ENCODE data around the gene CHMP1A. TPM values are rescaled to one million over a fixed set of nuclear protein-coding genes. Genes with fewer than 3 reads are reported as not detected.

CHMP1A gene
- polyA plus RNA-seq, 1 donor (not counting 4 experiments of a cell fraction or from before 2014, with no cell fraction given), result 64.1 TPM

GRCh38 chr16:89613231-89613953, 44.1 kb downstream of the CHMP1A start, which contains the start of gene DPEP1:
Gene DPEP1 (plus strand): TSS chr16:89613642. CDS start chr16:89630411, 16,769 bp downstream.
- H3K4me2 ChIP-seq (ENCODE audit: control insufficient read depth, extremely low read depth, insufficient read depth, low read depth, low read length), result no peak within 1 kb of the TSS
- no peak for FAIRE-seq
- dilution Hi-C loops (cut with MboI; ENCODE audit: extremely low pct_ligation_motif_present, low sequenced_read_pairs), result no loop called here
- H4K20me1 ChIP-seq (ENCODE audit: control insufficient read depth, extremely low read depth, insufficient read depth, low read length), result no peaks in the 10 kb centered on the region
- no peaks in the 10 kb centered on the region for H3K79me2 ChIP-seq (ENCODE audit: control insufficient read depth, insufficient read depth, low read length)
- H3K4me3 ChIP-seq (ENCODE audit: control insufficient read depth in 2 of 3, extremely low read depth in 1 of 3, insufficient read depth in 2 of 3, low read depth in 1 of 3, low read length in 3 of 3), result no peak within 1 kb of the TSS
- no peak within 1 kb of the TSS for H3K27ac ChIP-seq (ENCODE audit: control insufficient read depth, insufficient read depth, low read length)
- no peaks in the 10 kb centered on the region for H3K9me1 ChIP-seq (ENCODE audit: control insufficient read depth, extremely low read depth, insufficient read depth, low read length)
- H3K4me1 ChIP-seq (ENCODE audit: control insufficient read depth, extremely low read depth, insufficient read depth, low read length), result peaks cover 6% of the 10 kb centered on the region
- no peaks in the 10 kb centered on the region for H3K9me3 ChIP-seq (ENCODE audit: control insufficient read depth, low read depth, low read length)
- no peaks in the 10 kb centered on the region for H3K36me3 ChIP-seq (ENCODE audit: control insufficient read depth in 2 of 2, extremely low read depth in 1 of 2, insufficient read depth in 2 of 2, low read length in 2 of 2)
- TF ChIP-seq CTCF (optimal IDR thresholded peaks at IDR 0.05 in 1 of 3, IDR thresholded peaks at IDR 0.05 in 1 of 3, conservative IDR thresholded peaks at IDR 0.05 in 1 of 3; ENCODE audit: extremely low read depth in 1 of 3, insufficient read depth in 2 of 3, low read length in 3 of 3) (no peak), EZH2 (IDR thresholded peaks at IDR 0.05; ENCODE audit: low read length) (no peak)
- DNase-seq (ENCODE audit: low read depth, low spot score), result no peak
- H3K27me3 ChIP-seq (ENCODE audit: control insufficient read depth, extremely low read depth, insufficient read depth, low read length), result peaks cover 5% of the 10 kb centered on the region
- H3K9ac ChIP-seq (ENCODE audit: control insufficient read depth, extremely low read depth, insufficient read depth, low read length), result no peak within 1 kb of the TSS
- H2AFZ ChIP-seq (ENCODE audit: control insufficient read depth, low read length), result no peak within 1 kb of the TSS

GRCh38 chr16:89612415-89613166, 44.9 kb downstream of the CHMP1A start:
- Histone ChIP-seq H3K9me3 (ENCODE audit: control insufficient read depth, low read depth, low read length) (no peaks in the 10 kb centered on the region), H3K79me2 (ENCODE audit: control insufficient read depth, insufficient read depth, low read length) (no peaks in the 10 kb centered on the region), H3K4me3 (ENCODE audit: control insufficient read depth in 2 of 3, extremely low read depth in 1 of 3, insufficient read depth in 2 of 3, low read depth in 1 of 3, low read length in 3 of 3) (no peak overlapping the region), H3K9ac (ENCODE audit: control insufficient read depth, extremely low read depth, insufficient read depth, low read length) (no peak overlapping the region), H3K4me2 (ENCODE audit: control insufficient read depth, extremely low read depth, insufficient read depth, low read depth, low read length) (no peak overlapping the region), H3K36me3 (ENCODE audit: control insufficient read depth in 2 of 2, extremely low read depth in 1 of 2, insufficient read depth in 2 of 2, low read length in 2 of 2) (no peaks in the 10 kb centered on the region), H3K27me3 (ENCODE audit: control insufficient read depth, extremely low read depth, insufficient read depth, low read length) (peaks cover 5% of the 10 kb centered on the region), H3K27ac (ENCODE audit: control insufficient read depth, insufficient read depth, low read length) (no peak overlapping the region), H4K20me1 (ENCODE audit: control insufficient read depth, extremely low read depth, insufficient read depth, low read length) (no peaks in the 10 kb centered on the region), H2AFZ (ENCODE audit: control insufficient read depth, low read length) (no peak overlapping the region), H3K9me1 (ENCODE audit: control insufficient read depth, extremely low read depth, insufficient read depth, low read length) (no peaks in the 10 kb centered on the region), H3K4me1 (ENCODE audit: control insufficient read depth, extremely low read depth, insufficient read depth, low read length) (peaks cover 11% of the 10 kb centered on the region)
- no peak for FAIRE-seq
- no peak for DNase-seq (ENCODE audit: low read depth, low spot score)
- dilution Hi-C loops (cut with MboI; ENCODE audit: extremely low pct_ligation_motif_present, low sequenced_read_pairs), result no loop called here
- TF ChIP-seq EZH2 (IDR thresholded peaks at IDR 0.05; ENCODE audit: low read length) (no peak), CTCF (optimal IDR thresholded peaks at IDR 0.05 in 1 of 3, IDR thresholded peaks at IDR 0.05 in 1 of 3, conservative IDR thresholded peaks at IDR 0.05 in 1 of 3; ENCODE audit: extremely low read depth in 1 of 3, insufficient read depth in 2 of 3, low read length in 3 of 3) (no peak)
